GM19025 (cell line): Measurements from ENCODE around the gene CHAC2.
"Not testable (repeated sequence)": the region's sequence is repeated elsewhere in the genome, so short reads cannot be mapped to it uniquely, and the experiment has no call there.

Experiments
- ATAC-seq: cut with Tn5 transposase; IDR thresholded peaks from one replicate; pipeline ENCODE4 v1.9.1; 2021; ENCODE audit warnings: mild to moderate bottlenecking, low read depth, moderate library complexity; ENCODE audit not compliant: unreplicated experiment

The CHAC2 gene

GRCh38 chr2:53767405-53768241, at the start of gene CHAC2:
TSS of gene CHAC2 (plus strand) at chr2:53767804. CDS start at chr2:53767887, 83 bp downstream.
- peak; percentile 94 for ATAC-seq

GRCh38 chr2:53720944-53721343, 46.7 kb upstream of the CHAC2 start:
- not testable (repeated sequence) for ATAC-seq

- ATAC-seq, result no peak
Observed at GRCh38 chr2:53724536-53724935, 43.1 kb upstream of the CHAC2 start.

GRCh38 chr2:53725662-53726061, 41.9 kb upstream of the CHAC2 start:
- ATAC-seq, result no peak

- no peak for ATAC-seq
Observed at GRCh38 chr2:53727921-53728320, 39.7 kb upstream of the CHAC2 start.

GRCh38 chr2:53729143-53729762, 38.4 kb upstream of the CHAC2 start:
- no peak for ATAC-seq

- ATAC-seq, result no peak
Observed at GRCh38 chr2:53737091-53737490, 30.5 kb upstream of the CHAC2 start.

- ATAC-seq, result no peak
Observed at GRCh38 chr2:53739032-53739431, 28.6 kb upstream of the CHAC2 start.

GRCh38 chr2:53740170-53740569, 27.4 kb upstream of the CHAC2 start:
- no peak for ATAC-seq

- no peak for ATAC-seq
Observed at GRCh38 chr2:53744395-53745065, 23.1 kb upstream of the CHAC2 start.

- ATAC-seq, result peak; percentile 29
Observed at GRCh38 chr2:53750041-53750768, 17.4 kb upstream of the CHAC2 start.

- peak; percentile 80 for ATAC-seq
Observed at GRCh38 chr2:53751728-53752127, 15.9 kb upstream of the CHAC2 start.

GRCh38 chr2:53752385-53752784, 15.2 kb upstream of the CHAC2 start:
- no peak for ATAC-seq

- ATAC-seq, result no peak
Observed at GRCh38 chr2:53753041-53753440, 14.6 kb upstream of the CHAC2 start.

- ATAC-seq, result no peak
Observed at GRCh38 chr2:53755121-53755520, 12.5 kb upstream of the CHAC2 start.

GRCh38 chr2:53756644-53757043, 11.0 kb upstream of the CHAC2 start:
- ATAC-seq, result no peak

- ATAC-seq, result not testable (repeated sequence)
Observed at GRCh38 chr2:53757206-53757605, 10.4 kb upstream of the CHAC2 start.

GRCh38 chr2:53765767-53766166, 1.8 kb upstream of the CHAC2 start:
- no peak for ATAC-seq

GRCh38 chr2:53768242-53768542, 588 bp downstream of the CHAC2 start:
- ATAC-seq, result peak; percentile 33

- ATAC-seq, result no peak
Observed at GRCh38 chr2:53769318-53769945, 1.8 kb downstream of the CHAC2 start.
